Body of pancreas (tissue), 4 donors: Measurements from ENCODE around the gene MCMBP. TPM values are rescaled to one million over a fixed set of nuclear protein-coding genes. Genes with fewer than 3 reads are reported as not detected.

Experiments used
- ATAC-seq: fragments of 150-250 bp; one replicate; pipeline ENCODE4 v1.9.1; 2016
- DNase-seq, 4 donors: peaks; one replicate each; pipeline ENCODE4 v3.0.0-alpha.2; 2019
- H3K27ac ChIP-seq, 4 donors: fragments of 200-600 bp; sonication (generic); 1 replicate in 3 of 4; 2 replicates in 1 of 4; pipeline versions ENCODE4 v1.5.1 to v1.6.1; 2016 to 2019; ENCODE audit warnings: mild to moderate bottlenecking in 1 of 4, mixed read lengths in 1 of 4, moderate library complexity in 1 of 4
- H3K27me3 ChIP-seq, 2 donors: fragments of 200-600 bp; sonication (generic); one replicate each; pipeline ENCODE4 v1.6.0; 2016; ENCODE audit warnings: mild to moderate bottlenecking in 1 of 2
- H3K36me3 ChIP-seq, 2 donors: fragments of 200-600 bp; sonication (generic); replicated peaks in 1 of 2; 2 replicates each; pipeline ENCODE4 v1.5.1; 2016; ENCODE audit warnings: low read depth in 2 of 2; ENCODE audit not compliant: insufficient read depth in 1 of 2
- H3K4me1 ChIP-seq: fragments of 200-600 bp; sonication (generic); one replicate; pipeline ENCODE4 v1.6.0; 2016
- H3K4me3 ChIP-seq, 2 donors: fragments of 200-600 bp; sonication (generic); 1 replicate in 1 of 2; 2 replicates in 1 of 2; pipeline ENCODE4 v1.5.1; 2016 to 2019
- H3K9me3 ChIP-seq, 3 donors: fragments of 200-600 bp; sonication (generic); 1 replicate in 2 of 3; 2 replicates in 1 of 3; pipeline ENCODE4 v1.5.1; 2016
- POLR2A ChIP-seq, 3 donors: fragments of 450-650 bp; IDR thresholded peaks; one replicate each; pipeline ENCODE4 v1.6.1; 2016; ENCODE audit warnings: antibody characterized with exemption in 3 of 3, mild to moderate bottlenecking in 2 of 3
- WGBS, 2 donors: methylation state at CpG; one replicate each; pipeline ENCODE4 v1.1.5; 2017; 5-methylcytosine and 5-hydroxymethylcytosine counted together
- intact Hi-C: fragments of 100-400 bp; cut with DNase I; formaldehyde crosslinking; loops from one replicate; pipeline ENCODE4 v1.15.1; 2023
- total RNA-seq, 2 donors: library from RNA; depleted of rRNA; stranded (reverse); fragments of >200 nt; gene quantifications; one replicate each; pipeline ENCODE4 v1.1.0, GENCODE V29; 2016
- TF ChIP-seq, protein P1 (sequence below), 7 experiments: fragments of 450-650 bp in 4 of 7; fragments of 200-600 bp in 3 of 7; sonication (generic) in 3 of 7; IDR thresholded peaks; one replicate each; pipeline ENCODE4 v1.5.1; 2016 to 2019; ENCODE audit warnings: antibody characterized with exemption in 7 of 7

MCMBP gene
- total RNA-seq, 2 donors from 2014 or later = 26.2 to 29.0 TPM

DNA sequence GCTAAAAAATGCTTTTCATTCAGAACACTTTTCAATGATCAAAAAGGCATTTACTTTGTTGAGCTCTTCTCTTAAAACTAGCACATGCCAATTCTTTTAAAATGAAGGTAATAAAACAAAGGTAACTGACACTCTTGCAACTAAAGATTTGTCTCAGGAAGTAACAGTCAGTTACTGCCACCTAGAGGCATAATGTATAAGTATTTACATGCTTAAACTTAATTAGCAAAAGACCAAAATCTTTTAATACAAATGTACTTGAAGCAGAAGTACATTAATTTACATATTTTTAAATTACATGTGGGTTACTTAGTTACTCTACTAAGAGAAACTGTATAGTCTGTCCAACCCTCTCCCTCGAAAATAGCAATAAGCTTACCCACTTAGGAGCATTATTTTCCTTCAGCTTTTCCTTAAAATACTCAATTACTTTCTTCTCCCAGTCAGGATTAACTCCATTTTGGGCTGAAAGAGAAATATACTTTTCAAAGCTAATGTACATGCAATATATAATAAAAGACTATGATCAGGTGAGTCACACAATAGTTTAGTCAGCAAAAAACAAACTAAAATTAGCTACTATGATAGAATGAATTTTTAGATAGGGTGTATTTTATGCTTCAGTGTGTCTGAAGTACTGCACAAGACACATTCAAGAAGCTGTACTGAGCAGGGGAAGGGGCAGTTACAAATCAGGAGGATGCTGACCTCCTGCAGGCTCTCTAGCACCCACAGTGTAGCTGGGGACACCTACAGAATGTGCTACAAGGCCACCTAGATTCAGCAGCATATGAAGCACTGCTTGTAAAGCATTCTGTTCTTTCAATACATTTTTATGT lies 13.0 kb downstream of the MCMBP start:
- 62 to 67% methylated on average over 1 of the region's 1 CpG for WGBS, 2 donors
- Histone ChIP-seq H3K27ac (no peak overlapping the region), H3K4me3 (no peak overlapping the region), H3K27me3 (no peaks in the 10 kb centered on the region), H3K4me1 (peaks cover 5% of the 10 kb centered on the region), H3K36me3 (peaks cover 5 to 6% of the 10 kb centered on the region in 2 donors), H3K9me3 (no peaks in the 10 kb centered on the region)
- intact Hi-C loops = loop anchor here (10.0 kb wide), 1 partner anchor 115 kb away; no protein-coding TSS in a partner anchor
- TF ChIP-seq POLR2A (IDR thresholded peaks at IDR 0.05) = no peak
- TF ChIP-seq, protein P1, sequence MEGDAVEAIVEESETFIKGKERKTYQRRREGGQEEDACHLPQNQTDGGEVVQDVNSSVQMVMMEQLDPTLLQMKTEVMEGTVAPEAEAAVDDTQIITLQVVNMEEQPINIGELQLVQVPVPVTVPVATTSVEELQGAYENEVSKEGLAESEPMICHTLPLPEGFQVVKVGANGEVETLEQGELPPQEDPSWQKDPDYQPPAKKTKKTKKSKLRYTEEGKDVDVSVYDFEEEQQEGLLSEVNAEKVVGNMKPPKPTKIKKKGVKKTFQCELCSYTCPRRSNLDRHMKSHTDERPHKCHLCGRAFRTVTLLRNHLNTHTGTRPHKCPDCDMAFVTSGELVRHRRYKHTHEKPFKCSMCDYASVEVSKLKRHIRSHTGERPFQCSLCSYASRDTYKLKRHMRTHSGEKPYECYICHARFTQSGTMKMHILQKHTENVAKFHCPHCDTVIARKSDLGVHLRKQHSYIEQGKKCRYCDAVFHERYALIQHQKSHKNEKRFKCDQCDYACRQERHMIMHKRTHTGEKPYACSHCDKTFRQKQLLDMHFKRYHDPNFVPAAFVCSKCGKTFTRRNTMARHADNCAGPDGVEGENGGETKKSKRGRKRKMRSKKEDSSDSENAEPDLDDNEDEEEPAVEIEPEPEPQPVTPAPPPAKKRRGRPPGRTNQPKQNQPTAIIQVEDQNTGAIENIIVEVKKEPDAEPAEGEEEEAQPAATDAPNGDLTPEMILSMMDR (IDR thresholded peaks at IDR 0.05) = peak; percentile 46 to 68 (median 58)
- DNase-seq (no peak), ATAC-seq (no peak)

DNA sequence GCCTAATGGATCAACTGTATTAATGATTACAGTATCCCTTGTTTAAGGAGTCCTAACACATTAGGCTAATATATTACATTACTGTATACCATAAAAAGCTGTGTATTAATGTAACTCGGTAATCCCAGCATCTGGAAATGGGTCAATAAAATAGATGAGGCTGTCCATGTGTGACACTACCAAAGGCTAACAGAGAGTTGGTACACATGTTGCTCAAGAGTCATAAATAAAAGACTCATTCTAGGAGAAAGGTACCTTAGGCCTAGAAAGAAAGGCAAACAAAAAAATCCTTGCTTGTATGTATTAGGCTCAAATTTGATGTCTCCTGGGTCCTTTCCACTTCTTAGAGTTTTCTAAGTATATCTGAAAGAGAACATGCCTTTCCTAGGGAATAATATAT lies 14.6 kb downstream of the MCMBP start:
- no peak for DNase-seq
- Histone ChIP-seq H3K27ac (no peak overlapping the region), H3K9me3 (no peaks in the 10 kb centered on the region), H3K36me3 (peaks cover 6 to 9% of the 10 kb centered on the region in 2 donors), H3K4me3 (no peak overlapping the region), H3K4me1 (peaks cover 8% of the 10 kb centered on the region), H3K27me3 (no peaks in the 10 kb centered on the region)
- no peak for ATAC-seq
- TF ChIP-seq, protein P1 (IDR thresholded peaks at IDR 0.05) = no peak
- TF ChIP-seq POLR2A (IDR thresholded peaks at IDR 0.05) = no peak
- intact Hi-C loops = no loop called here
- 37 to 69% methylated on average over 1 of the region's 1 CpG for WGBS, 2 donors

DNA sequence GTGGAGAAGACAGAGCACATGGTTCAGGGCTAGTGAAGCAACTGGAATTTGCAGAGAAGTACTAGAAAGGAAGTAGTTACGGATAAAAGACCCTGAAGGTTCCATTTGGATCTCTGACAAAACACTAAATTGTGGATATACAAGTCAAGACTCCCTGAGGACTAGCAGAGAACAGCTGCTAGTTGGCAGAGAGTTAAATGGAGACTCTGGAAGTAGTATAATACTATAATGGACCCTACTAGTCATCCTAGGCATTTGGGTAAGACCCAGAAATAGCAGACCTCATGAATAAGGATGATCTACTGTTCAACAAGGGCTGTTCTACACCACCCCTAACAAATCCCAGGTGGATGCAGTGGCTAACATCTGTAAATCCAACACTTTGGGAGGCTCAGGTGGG lies 19.1 kb downstream of the MCMBP start:
- Histone ChIP-seq H3K4me1 (peaks cover 10% of the 10 kb centered on the region), H3K27me3 (no peaks in the 10 kb centered on the region), H3K9me3 (no peaks in the 10 kb centered on the region), H3K27ac (no peak overlapping the region), H3K4me3 (no peak overlapping the region), H3K36me3 (peaks cover 6 to 13% of the 10 kb centered on the region in 2 donors)
- 81 to 100% methylated on average over 1 of the region's 1 CpG for WGBS, 2 donors
- no peak for TF ChIP-seq POLR2A (IDR thresholded peaks at IDR 0.05)
- TF ChIP-seq, protein P1 (IDR thresholded peaks at IDR 0.05) = no peak
- intact Hi-C loops = no loop called here
- no peak for DNase-seq
- no peak for ATAC-seq

DNA sequence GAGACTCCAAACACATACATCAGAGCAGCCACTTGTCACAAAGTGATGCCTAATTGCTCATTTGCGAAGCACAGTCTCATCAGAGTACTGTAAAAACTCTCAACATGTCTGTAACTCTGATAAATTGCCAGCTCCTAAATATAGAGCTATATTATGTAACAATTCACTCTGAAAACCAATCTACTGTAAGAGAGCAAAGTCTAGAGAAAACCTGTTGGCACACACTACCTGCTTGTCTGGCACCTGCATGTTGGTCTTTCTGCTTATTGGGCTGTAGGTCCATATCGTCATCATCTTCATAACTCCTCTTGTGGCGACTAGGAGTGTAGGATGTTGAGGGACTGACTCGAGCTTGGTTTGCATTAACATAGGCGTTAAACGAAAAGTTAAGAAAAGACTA lies 19.8 kb downstream of the MCMBP start:
- ATAC-seq = peak; percentile 21
- intact Hi-C loops = no loop called here
- peaks cover 6 to 13% of the 10 kb centered on the region in 2 donors for H3K36me3 ChIP-seq
- peak in 1 of 4 donors; percentile 21 for DNase-seq
- no peak for TF ChIP-seq POLR2A (IDR thresholded peaks at IDR 0.05)
- TF ChIP-seq, protein P1 (IDR thresholded peaks at IDR 0.05) = no peak
- no peaks in the 10 kb centered on the region for H3K9me3 ChIP-seq
- H3K27me3 ChIP-seq = no peaks in the 10 kb centered on the region
- H3K4me1 ChIP-seq = peaks cover 10% of the 10 kb centered on the region
- H3K4me3 ChIP-seq = no peak overlapping the region
- WGBS, 2 donors = 49 to 64% methylated on average over 6 of the region's 6 CpGs
- no peak overlapping the region for H3K27ac ChIP-seq
